PC-9 (cell line): ENCODE data around the gene DNAAF3. TPM values are rescaled to one million over a fixed set of nuclear protein-coding genes. Genes with fewer than 3 reads are reported as not detected.

Experiments
- BruUV-seq: library from RNA; stranded (reverse); fragments of 400-500 nt; replicated peaks from 2 replicates; lab custom pipeline; 2021; lab: Mats Ljungman, UMichigan
- CTCF ChIA-PET: fragments of 300-600 bp; sonication (Branson Sonifier 250); formaldehyde crosslinking; loops from one replicate; lab custom pipeline; 2022; ENCODE audit warnings: antibody characterized with exemption; lab: Charles Lee
- POLR2A ChIA-PET: fragments of 300-600 bp; sonication (Branson Sonifier 250); formaldehyde crosslinking; loops from one replicate; lab custom pipeline; 2022; ENCODE audit warnings: antibody characterized with exemption; ENCODE audit not compliant: unreplicated experiment; lab: Charles Lee
- DNase-seq, 2 experiments: peaks; one replicate each; pipeline versions ENCODE4 v3.0.0 to v3.0.0-alpha.2; 2015 to 2022; ENCODE audit warnings: mixed read lengths in 1 of 2
- H2AFZ ChIP-seq: fragments of 200-600 bp; sonication (generic); 2 replicates; pipeline ENCODE4 v1.8.1; 2017; ENCODE audit warnings: antibody characterized with exemption
- H3F3A ChIP-seq: fragments of 200-600 bp; sonication (generic); 2 replicates; pipeline ENCODE4 v1.8.1; 2017; ENCODE audit warnings: antibody characterized with exemption, mild to moderate bottlenecking, low read depth; ENCODE audit not compliant: insufficient read depth
- H3K27ac ChIP-seq: fragments of 200-600 bp; sonication (generic); 2 replicates; pipeline ENCODE4 v1.6.1; 2016; ENCODE audit warnings: mixed run types
- H3K27me3 ChIP-seq: fragments of 200-600 bp; sonication (generic); 2 replicates; pipeline ENCODE4 v1.6.1; 2016; ENCODE audit warnings: low read depth, mixed run types; ENCODE audit not compliant: insufficient read depth
- H3K36me3 ChIP-seq: fragments of 200-600 bp; sonication (generic); 2 replicates; pipeline ENCODE4 v1.6.1; 2016; ENCODE audit warnings: low read depth, mixed run types
- H3K4me1 ChIP-seq: fragments of 200-600 bp; sonication (generic); replicated peaks from 2 replicates; pipeline ENCODE4 v1.6.1; 2016; ENCODE audit warnings: mixed run types; ENCODE audit not compliant: insufficient read depth
- H3K4me2 ChIP-seq: fragments of 200-600 bp; sonication (generic); 2 replicates; pipeline ENCODE4 v1.6.1; 2017; ENCODE audit warnings: mixed run types
- H3K4me3 ChIP-seq: fragments of 200-600 bp; sonication (generic); 2 replicates; pipeline ENCODE4 v1.6.1; 2016; ENCODE audit warnings: mixed run types
- H3K79me2 ChIP-seq: fragments of 200-600 bp; sonication (generic); 2 replicates; pipeline ENCODE4 v1.6.1; 2017; ENCODE audit warnings: low read depth, mixed run types
- H3K9me2 ChIP-seq: fragments of 200-600 bp; sonication (generic); 2 replicates; pipeline ENCODE4 v1.8.1; 2017; ENCODE audit warnings: mild to moderate bottlenecking; ENCODE audit not compliant: insufficient read depth
- H3K9me3 ChIP-seq: fragments of 200-600 bp; sonication (generic); 2 replicates; pipeline ENCODE4 v1.8.1; 2016; ENCODE audit warnings: low read depth; ENCODE audit not compliant: insufficient read depth
- H4K20me1 ChIP-seq: fragments of 200-600 bp; sonication (generic); 2 replicates; pipeline ENCODE4 v1.8.1; 2017; ENCODE audit not compliant: insufficient read depth
- CTCF ChIP-seq: fragments of 200-600 bp; sonication (generic); conservative IDR thresholded peaks from 2 replicates; pipeline ENCODE4 v1.6.1; 2017; ENCODE audit warnings: mixed run types, antibody characterized with exemption, mild to moderate bottlenecking, moderate library complexity
- EZH2 ChIP-seq: fragments of 200-600 bp; sonication (generic); IDR thresholded peaks from 2 replicates; pipeline ENCODE4 v1.8.0; 2017; ENCODE audit warnings: antibody characterized with exemption, low read depth
- intact Hi-C: fragments of 100-400 bp; cut with micrococcal nuclease; formaldehyde crosslinking; loops from one replicate; pipeline ENCODE4 v1.10.0; 2022; ENCODE audit not compliant: unreplicated experiment
- total RNA-seq: library from RNA; stranded (reverse); gene quantifications from 2 replicates; pipeline ENCODE4 v1.2.3, GENCODE V29; 2021

DNAAF3 gene
- total RNA-seq, 1 experiment from 2014 or later: 51.8 TPM

- no peak for DNase-seq
- Histone ChIP-seq H3K79me2 (no peaks in the 10 kb centered on the region), H3K36me3 (no peaks in the 10 kb centered on the region), H4K20me1 (no peaks in the 10 kb centered on the region), H3K27ac (no peak overlapping the region), H3K27me3 (peaks cover 4% of the 10 kb centered on the region; the same call in 1 of the 2 replicates), H3K4me3 (no peak overlapping the region), H3K9me2 (no peaks in the 10 kb centered on the region), H3F3A (peaks cover 23% of the 10 kb centered on the region), H2AFZ (no peak overlapping the region), H3K4me2 (no peak overlapping the region), H3K9me3 (no peaks in the 10 kb centered on the region), H3K4me1 (peaks cover 13% of the 10 kb centered on the region)
- CTCF ChIA-PET: no interaction called here
- no TSS peak for BruUV-seq
- intact Hi-C loops: no loop called here
- POLR2A ChIA-PET: no interaction called here
- TF ChIP-seq CTCF: no peak
- TF ChIP-seq EZH2: no peak
These were observed 12.7 kb downstream of the DNAAF3 start for GRCh38 chr19:55153652-55154264.

GRCh38 chr19:55152017-55152416 lies 14.4 kb downstream of the DNAAF3 start:
- no peaks in the 10 kb centered on the region for H3K9me2 ChIP-seq
- intact Hi-C loops: no loop called here
- H2AFZ ChIP-seq: no peak overlapping the region
- H3K4me1 ChIP-seq: peaks cover 20% of the 10 kb centered on the region; the same call in 1 of the 2 replicates
- DNase-seq: no peak
- no peaks in the 10 kb centered on the region for H3K9me3 ChIP-seq
- no TSS peak for BruUV-seq
- no peaks in the 10 kb centered on the region for H4K20me1 ChIP-seq
- peaks cover 13% of the 10 kb centered on the region; the same call in 1 of the 2 replicates for H3F3A ChIP-seq
- no peaks in the 10 kb centered on the region for H3K79me2 ChIP-seq
- H3K36me3 ChIP-seq: no peaks in the 10 kb centered on the region
- TF ChIP-seq CTCF: no peak
- no peak for TF ChIP-seq EZH2
- no peak overlapping the region for H3K4me3 ChIP-seq
- H3K27ac ChIP-seq: no peak overlapping the region
- H3K27me3 ChIP-seq: peaks cover 4% of the 10 kb centered on the region; the same call in 1 of the 2 replicates
- H3K4me2 ChIP-seq: no peak overlapping the region
- ChIA-PET POLR2A (no interaction called here), CTCF (interaction anchor here (0.6 kb wide), 1 partner anchor 28 kb away, joined by 6 read pairs; no protein-coding TSS in a partner anchor)

GRCh38 chr19:55149078-55150003 lies 17.1 kb downstream of the DNAAF3 start, which contains the start of gene TNNT1:
TSS of gene TNNT1 (minus strand) at chr19:55149206. CDS start at chr19:55147157, 2,049 bp downstream.
- ChIA-PET POLR2A (interaction anchor here (0.5 to 0.7 kb wide), 5 partner anchors 18 to 1013 kb away, joined by 4 to 21 read pairs (median 5); partner anchors contain the start of genes TMC4 and ZNF784), CTCF (interaction anchor here (0.9 kb wide), 1 partner anchor 9 kb away, joined by 3 read pairs; no protein-coding TSS in a partner anchor)
- TF ChIP-seq CTCF (no peak), EZH2 (no peak)
- Histone ChIP-seq H3K36me3 (no peaks in the 10 kb centered on the region), H3K4me1 (peaks cover 20% of the 10 kb centered on the region; the same call in 1 of the 2 replicates), H3F3A (peaks cover 10% of the 10 kb centered on the region; the same call in 1 of the 2 replicates), H3K9me3 (no peaks in the 10 kb centered on the region), H3K27me3 (peaks cover 4% of the 10 kb centered on the region; the same call in 1 of the 2 replicates), H4K20me1 (no peaks in the 10 kb centered on the region), H2AFZ (no peak within 1 kb of the TSS), H3K79me2 (no peaks in the 10 kb centered on the region), H3K27ac (no peak within 1 kb of the TSS), H3K9me2 (no peaks in the 10 kb centered on the region), H3K4me3 (no peak within 1 kb of the TSS), H3K4me2 (peak within 1 kb of the TSS; percentile 17)
- intact Hi-C loops: loop anchor here (1.0 to 10.0 kb wide), 2 partner anchors 131 to 325 kb away; partner anchors contain the start of genes HSPBP1 and ZNF628
- DNase-seq: peak in 1 of 2 experiments; percentile 47
- no TSS peak for BruUV-seq
